ENCODE results near the gene SON. TPM values are rescaled to one million over a fixed set of nuclear protein-coding genes. Genes with fewer than 3 reads are reported as not detected.
A peak's percentile ranks its signal among the peaks of the same experiment; 100 is the strongest.

Gene SON
- total and polyA plus RNA-seq, 2 of the 13 experiments (the other 11 are each of a cell fraction or from before 2014, with no cell fraction given): 61.3 to 78.3 TPM

DNA sequence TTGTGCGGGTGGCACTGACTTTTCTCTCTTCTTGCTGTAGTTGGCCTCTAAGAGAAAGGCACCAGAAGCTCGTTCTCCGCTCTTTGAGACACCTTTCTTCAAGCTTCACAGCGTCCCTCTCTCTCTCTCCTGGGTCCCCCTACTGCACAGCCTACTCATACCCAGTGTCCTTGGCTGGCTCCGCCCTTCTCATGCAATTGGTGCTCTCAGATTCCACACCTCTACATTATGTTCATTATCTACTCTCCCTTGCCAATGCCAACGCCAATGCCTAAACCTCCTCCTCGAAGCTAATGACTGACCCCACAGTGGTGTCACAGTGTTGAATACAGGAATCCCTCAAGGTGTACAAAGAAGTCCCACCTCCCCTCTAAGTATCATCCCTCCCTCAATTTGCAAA, 46.5 kb upstream of the SON start:
- Histone ChIP-seq H3K4me2 (ENCODE audit: low read depth, low read length) (peak overlapping the region; percentile 58), H2AFZ (ENCODE audit: low read length) (peak overlapping the region; percentile 15), H3K79me2 (ENCODE audit: insufficient read depth, low read length) (no peaks in the 10 kb centered on the region), H3K27me3 (ENCODE audit: control insufficient read depth in 1 of 2, insufficient read depth in 2 of 2, low read length in 2 of 2) (no peaks in the 10 kb centered on the region), H3K27ac (ENCODE audit: extremely low read length, insufficient read depth, low read length) (no peak overlapping the region), H4K20me1 (ENCODE audit: insufficient read depth, low read length) (no peaks in the 10 kb centered on the region), H3K9me3 (ENCODE audit: low read length) (no peaks in the 10 kb centered on the region), H3K4me1 (ENCODE audit: insufficient read depth, low read length) (peaks cover 25% of the 10 kb centered on the region), H3K9ac (ENCODE audit: insufficient read depth, low read depth, low read length) (no peak overlapping the region), H3K36me3 (replicated peaks in 1 of 2; ENCODE audit: control insufficient read depth in 1 of 2, insufficient read depth in 2 of 2, low read length in 2 of 2) (no peaks in the 10 kb centered on the region), H3K4me3 (replicated peaks in 1 of 3; ENCODE audit: insufficient read depth in 1 of 3, low read depth in 2 of 3, low read length in 3 of 3) (peak overlapping the region in 1 of 3 experiments; percentile 23; a peak in 1 of 6 replicates)
- ATAC-seq (peak; percentile 65), FAIRE-seq (no peak), DNase-seq (ENCODE audit: low spot score) (no peak)
- TF ChIP-seq, protein P1, sequence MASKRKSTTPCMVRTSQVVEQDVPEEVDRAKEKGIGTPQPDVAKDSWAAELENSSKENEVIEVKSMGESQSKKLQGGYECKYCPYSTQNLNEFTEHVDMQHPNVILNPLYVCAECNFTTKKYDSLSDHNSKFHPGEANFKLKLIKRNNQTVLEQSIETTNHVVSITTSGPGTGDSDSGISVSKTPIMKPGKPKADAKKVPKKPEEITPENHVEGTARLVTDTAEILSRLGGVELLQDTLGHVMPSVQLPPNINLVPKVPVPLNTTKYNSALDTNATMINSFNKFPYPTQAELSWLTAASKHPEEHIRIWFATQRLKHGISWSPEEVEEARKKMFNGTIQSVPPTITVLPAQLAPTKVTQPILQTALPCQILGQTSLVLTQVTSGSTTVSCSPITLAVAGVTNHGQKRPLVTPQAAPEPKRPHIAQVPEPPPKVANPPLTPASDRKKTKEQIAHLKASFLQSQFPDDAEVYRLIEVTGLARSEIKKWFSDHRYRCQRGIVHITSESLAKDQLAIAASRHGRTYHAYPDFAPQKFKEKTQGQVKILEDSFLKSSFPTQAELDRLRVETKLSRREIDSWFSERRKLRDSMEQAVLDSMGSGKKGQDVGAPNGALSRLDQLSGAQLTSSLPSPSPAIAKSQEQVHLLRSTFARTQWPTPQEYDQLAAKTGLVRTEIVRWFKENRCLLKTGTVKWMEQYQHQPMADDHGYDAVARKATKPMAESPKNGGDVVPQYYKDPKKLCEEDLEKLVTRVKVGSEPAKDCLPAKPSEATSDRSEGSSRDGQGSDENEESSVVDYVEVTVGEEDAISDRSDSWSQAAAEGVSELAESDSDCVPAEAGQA (IDR thresholded peaks at IDR 0.05; ENCODE audit: low read depth): no peak
- TF ChIP-seq, protein P1 (CRISPR knock-in tag; IDR thresholded peaks at IDR 0.05; ENCODE audit: borderline replicate concordance): no peak
- TF ChIP-seq ZNF614 (CRISPR knock-in tag; IDR thresholded peaks at IDR 0.05; ENCODE audit: borderline replicate concordance): no peak
- TF ChIP-seq MYNN (CRISPR knock-in tag; IDR thresholded peaks at IDR 0.05; ENCODE audit: low read depth): no peak
- no peak for TF ChIP-seq ZNF567 (CRISPR knock-in tag; IDR thresholded peaks at IDR 0.05; ENCODE audit: borderline replicate concordance)
- no peak for TF ChIP-seq MAF1 (CRISPR knock-in tag; IDR thresholded peaks at IDR 0.05; ENCODE audit: borderline replicate concordance)
- TF ChIP-seq, protein P2, sequence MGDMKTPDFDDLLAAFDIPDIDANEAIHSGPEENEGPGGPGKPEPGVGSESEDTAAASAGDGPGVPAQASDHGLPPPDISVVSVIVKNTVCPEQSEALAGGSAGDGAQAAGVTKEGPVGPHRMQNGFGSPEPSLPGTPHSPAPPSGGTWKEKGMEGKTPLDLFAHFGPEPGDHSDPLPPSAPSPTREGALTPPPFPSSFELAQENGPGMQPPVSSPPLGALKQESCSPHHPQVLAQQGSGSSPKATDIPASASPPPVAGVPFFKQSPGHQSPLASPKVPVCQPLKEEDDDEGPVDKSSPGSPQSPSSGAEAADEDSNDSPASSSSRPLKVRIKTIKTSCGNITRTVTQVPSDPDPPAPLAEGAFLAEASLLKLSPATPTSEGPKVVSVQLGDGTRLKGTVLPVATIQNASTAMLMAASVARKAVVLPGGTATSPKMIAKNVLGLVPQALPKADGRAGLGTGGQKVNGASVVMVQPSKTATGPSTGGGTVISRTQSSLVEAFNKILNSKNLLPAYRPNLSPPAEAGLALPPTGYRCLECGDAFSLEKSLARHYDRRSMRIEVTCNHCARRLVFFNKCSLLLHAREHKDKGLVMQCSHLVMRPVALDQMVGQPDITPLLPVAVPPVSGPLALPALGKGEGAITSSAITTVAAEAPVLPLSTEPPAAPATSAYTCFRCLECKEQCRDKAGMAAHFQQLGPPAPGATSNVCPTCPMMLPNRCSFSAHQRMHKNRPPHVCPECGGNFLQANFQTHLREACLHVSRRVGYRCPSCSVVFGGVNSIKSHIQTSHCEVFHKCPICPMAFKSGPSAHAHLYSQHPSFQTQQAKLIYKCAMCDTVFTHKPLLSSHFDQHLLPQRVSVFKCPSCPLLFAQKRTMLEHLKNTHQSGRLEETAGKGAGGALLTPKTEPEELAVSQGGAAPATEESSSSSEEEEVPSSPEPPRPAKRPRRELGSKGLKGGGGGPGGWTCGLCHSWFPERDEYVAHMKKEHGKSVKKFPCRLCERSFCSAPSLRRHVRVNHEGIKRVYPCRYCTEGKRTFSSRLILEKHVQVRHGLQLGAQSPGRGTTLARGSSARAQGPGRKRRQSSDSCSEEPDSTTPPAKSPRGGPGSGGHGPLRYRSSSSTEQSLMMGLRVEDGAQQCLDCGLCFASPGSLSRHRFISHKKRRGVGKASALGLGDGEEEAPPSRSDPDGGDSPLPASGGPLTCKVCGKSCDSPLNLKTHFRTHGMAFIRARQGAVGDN (CRISPR knock-in tag; IDR thresholded peaks at IDR 0.05): no peak
- TF ChIP-seq ZNF883 (CRISPR knock-in tag; IDR thresholded peaks at IDR 0.05; ENCODE audit: not compliant biosample characterization): no peak
- TF ChIP-seq PAX8 (CRISPR knock-in tag; IDR thresholded peaks at IDR 0.05; ENCODE audit: borderline replicate concordance): no peak
- TF ChIP-seq NPAS2 (CRISPR knock-in tag; IDR thresholded peaks at IDR 0.05; ENCODE audit: borderline replicate concordance): no peak
- no peak for TF ChIP-seq TCF7 (IDR thresholded peaks at IDR 0.05; ENCODE audit: low read depth)
- no peak for TF ChIP-seq ATF7 (IDR thresholded peaks at IDR 0.05)
- no peak for TF ChIP-seq ATF7 (CRISPR knock-in tag; IDR thresholded peaks at IDR 0.05)
- no peak for TF ChIP-seq ZNF12 (CRISPR knock-in tag; IDR thresholded peaks at IDR 0.05)
- no peak for TF ChIP-seq KLF15 (CRISPR knock-in tag; IDR thresholded peaks at IDR 0.05; ENCODE audit: borderline replicate concordance)
- no peak for TF ChIP-seq TBX3 (IDR thresholded peaks at IDR 0.05; ENCODE audit: borderline replicate concordance)
- BruUV-seq (replicated peaks): no TSS peak
- intact Hi-C loops (cut with micrococcal nuclease; ENCODE audit: unreplicated experiment) (no loop called here), in situ Hi-C loops (cut with HindIII; ENCODE audit: extremely low pct_ligation_motif_present, low pct_unique_long_range_greater_than_20kb) (no loop called here)
- ChIA-PET CTCF (ENCODE audit: low intra/inter-chr PET ratio, low total read pairs) (no interaction called here), POLR2A (interaction anchor here (2.3 kb wide), 1 partner anchor 16 kb away, joined by 13 read pairs; the partner anchor contains the start of gene TMEM50B)
- WGBS (ENCODE audit: low lambda C conversion rate): 21% methylated on average over 6 of the region's 7 CpGs

Data from HepG2 (cell line).